HG03565 (cell line): ENCODE measurements around the gene RTN3.
"Not testable (repeated sequence)": the region's sequence is repeated elsewhere in the genome, so short reads cannot be mapped to it uniquely, and the experiment has no call there.

Experiments
- ATAC-seq: cut with Tn5 transposase; IDR thresholded peaks from one replicate; pipeline ENCODE4 v1.9.1; 2021; ENCODE audit warnings: mild to moderate bottlenecking, moderate library complexity; ENCODE audit not compliant: unreplicated experiment

The RTN3 gene

DNA sequence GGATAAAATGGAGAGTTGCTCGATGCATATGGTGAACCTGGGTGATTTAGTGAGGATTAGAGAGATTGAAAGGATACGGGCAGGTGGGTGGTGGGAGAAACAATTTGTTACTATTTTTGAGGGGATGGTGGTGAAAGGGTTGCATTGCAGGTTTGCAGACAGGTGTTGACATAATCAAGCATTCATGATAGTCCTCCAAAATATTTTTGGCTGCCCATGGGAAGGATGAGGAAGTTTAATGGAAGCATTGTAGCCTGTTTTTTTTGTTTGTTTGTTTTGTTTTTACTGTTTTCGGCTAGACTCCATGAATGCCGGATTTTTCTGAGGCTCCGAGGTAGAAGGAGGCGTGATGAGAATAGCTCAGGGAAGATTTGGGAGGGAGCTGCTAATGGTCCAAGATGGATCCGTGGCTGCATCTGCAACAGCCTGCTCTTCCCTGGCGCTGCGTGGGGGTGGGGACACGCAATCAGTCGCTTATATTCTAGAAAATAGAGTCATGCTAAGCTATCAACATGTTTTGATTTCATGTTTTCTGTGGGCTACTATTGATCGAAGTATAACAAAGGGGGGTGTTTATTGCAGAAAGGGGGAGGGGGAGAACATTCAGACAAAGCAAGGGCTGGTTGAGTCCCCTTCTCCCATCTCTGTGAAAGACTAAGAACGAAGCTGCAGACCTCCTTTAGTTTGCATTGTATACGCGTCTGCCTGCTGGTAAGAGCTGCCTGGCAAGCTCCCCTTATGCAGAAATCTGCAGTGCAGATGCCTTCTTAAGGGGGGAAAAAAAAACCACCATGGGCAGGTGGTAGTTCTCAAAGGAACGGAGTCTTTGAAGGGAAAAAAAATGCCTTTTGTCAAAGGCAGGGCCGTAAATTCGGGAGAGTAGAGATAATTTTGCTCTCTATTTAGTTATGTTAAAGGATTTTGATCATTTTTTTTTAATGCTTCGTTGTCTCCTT is 1.0 kb downstream of the RTN3 start:
- ATAC-seq = no peak

DNA sequence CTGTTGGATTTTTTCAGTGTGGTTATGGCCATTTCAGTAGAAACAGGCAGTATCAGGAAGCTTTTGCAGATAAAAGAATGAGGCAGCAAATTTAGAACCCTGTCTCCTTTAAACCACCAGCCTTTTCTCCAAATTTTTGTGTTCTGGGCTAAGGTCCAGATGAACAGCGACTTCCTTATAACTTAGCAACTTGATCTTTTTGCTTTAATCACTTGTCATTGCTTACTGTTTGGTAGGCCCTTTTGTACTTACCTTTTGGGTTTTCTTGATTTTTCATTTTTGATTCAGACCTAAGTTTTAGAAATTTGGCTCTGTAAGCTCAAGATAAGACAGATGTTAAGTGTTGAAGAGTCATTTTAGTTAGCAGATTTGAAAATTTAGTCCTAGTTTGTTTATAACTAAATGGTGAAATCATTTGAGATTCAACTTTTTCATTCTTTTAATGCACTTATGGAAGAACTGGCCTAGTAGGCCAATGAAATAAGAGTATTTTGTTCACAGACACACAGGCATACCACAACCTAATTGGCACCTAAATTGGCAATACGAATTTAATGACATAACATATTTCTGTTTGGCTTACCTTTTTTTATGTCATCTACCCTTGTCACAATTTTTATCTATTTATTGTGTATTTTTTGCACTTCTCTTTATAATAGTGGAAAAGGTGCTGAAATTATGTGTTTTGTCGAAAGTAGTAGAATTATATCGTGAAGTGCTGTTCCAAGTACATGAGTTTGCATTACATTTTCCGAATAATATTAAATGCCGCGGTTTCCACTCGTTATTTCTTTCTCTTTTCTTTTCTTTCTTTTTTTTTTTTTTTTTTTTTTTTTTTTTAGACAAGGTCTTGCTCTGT is 2.1 kb downstream of the RTN3 start:
- ATAC-seq = no peak

- not testable (repeated sequence) for ATAC-seq
These were observed 3.9 kb downstream of the RTN3 start for GRCh38 chr11:63685158-63685721.

DNA sequence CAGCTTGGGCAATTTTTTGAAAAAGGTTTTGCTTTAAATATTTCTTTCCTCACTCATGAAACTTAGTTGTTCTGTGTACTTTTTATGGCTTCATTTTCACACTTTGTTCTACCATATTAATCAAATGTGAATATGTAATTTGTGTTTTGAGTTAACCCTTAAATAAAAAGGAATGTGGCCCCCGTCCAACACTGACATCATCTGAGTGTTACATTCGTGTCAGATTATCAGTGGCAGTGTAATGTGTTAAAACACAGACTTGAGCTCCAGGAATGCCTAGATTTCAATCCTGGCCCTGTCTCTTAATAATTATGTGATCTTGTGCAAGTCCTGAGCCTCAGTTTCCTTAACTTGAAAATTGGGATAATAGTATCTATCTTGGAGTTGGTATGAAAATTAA is 5.6 kb downstream of the RTN3 start:
- no peak for ATAC-seq

GRCh38 chr11:63687845-63688244 is 6.5 kb downstream of the RTN3 start:
- no peak for ATAC-seq

DNA sequence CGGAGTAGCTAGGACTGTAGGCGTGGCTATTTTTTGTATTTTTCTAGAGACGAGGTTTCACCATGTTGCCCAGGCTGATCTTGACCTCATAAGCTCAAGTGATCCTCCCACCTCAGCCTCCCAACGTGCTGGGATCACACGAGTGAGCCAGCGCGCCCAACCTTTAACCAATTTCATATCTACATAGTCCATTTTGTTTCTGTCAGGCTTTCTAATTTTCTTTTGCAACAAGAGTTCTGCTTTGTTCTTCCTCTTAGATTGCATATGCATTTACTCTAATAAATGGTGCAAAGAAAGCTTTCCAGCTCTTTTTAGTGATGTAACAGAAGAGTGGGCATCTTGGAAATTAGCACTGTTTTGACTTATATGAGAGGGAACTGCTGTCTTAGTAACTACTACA is 13.3 kb downstream of the RTN3 start:
- no peak for ATAC-seq

DNA sequence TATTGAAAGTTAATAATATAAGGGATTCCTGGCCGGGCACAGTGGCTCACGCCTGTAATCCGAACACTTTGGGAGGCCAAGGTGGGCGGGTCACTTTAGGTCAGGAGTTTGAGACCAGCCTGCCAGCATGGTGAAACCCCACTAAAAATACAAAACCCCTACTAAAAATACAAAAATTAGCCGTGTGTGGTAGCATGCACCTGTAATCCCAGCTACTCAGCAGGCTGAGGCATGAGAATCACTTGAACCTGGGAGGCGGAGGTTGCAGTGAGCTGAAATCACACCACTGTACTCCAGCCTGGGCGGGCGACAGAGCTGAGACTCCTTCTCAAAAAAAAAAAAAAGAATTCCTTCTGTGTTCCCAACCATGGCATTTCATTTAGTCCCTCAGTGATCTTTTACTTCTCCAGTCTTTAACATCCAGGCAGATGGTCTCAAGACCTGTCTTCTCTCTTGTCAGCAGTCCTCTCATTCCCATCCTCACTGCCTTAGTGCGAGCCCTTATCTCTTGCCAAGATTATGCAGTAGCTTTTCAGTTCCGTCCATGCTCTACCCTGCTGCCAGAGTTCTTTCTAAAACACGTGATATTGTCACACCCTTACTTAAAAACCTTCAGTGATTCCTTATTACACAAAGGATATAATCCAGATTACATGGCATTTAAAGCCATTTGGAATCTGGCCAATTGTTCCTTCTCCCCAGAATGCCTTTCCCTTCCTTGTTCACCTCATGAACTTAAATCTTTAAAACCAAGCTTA is 17.9 kb downstream of the RTN3 start:
- ATAC-seq = no peak

DNA sequence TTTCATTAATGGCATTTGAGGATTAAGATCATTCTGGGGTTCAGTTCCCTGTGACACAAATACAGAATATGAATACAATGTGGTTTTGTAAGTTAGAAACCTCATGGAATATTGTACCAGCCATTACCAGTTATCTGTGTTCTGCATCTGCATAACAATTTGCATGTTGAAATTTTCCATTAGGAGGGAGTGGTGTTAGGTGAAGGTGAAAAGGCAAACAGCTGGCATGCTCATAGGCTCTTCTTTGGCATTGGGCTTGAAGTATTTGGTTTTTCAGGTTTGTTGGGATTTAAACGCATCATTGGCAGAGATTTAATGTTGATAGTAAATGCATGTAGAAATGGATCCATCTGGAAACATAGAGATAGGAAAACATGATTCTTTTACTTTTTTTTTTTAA is 18.6 kb downstream of the RTN3 start:
- ATAC-seq = no peak

- ATAC-seq = no peak
These were observed 24.2 kb downstream of the RTN3 start for GRCh38 chr11:63705526-63705925.

DNA sequence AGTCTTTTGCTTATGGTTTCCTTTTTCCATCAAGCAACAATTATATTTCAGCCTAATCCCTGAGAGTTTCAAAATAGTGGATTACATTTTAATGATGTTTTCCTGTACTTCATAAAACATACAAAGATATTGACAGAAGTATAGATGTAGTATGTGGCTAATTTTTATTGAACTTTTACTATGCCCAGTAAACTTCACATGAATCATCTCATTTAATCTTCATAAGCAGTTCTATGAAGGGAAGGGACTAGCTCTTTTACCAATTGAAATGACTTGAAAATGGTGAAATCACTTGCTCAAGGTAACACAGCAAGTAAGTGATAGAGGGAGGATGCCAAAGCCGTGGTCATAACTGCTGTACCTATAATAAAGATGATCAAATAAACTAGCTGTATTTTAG is 27.5 kb downstream of the RTN3 start:
- no peak for ATAC-seq

GRCh38 chr11:63709336-63709884 is 28.1 kb downstream of the RTN3 start:
- ATAC-seq = no peak

DNA sequence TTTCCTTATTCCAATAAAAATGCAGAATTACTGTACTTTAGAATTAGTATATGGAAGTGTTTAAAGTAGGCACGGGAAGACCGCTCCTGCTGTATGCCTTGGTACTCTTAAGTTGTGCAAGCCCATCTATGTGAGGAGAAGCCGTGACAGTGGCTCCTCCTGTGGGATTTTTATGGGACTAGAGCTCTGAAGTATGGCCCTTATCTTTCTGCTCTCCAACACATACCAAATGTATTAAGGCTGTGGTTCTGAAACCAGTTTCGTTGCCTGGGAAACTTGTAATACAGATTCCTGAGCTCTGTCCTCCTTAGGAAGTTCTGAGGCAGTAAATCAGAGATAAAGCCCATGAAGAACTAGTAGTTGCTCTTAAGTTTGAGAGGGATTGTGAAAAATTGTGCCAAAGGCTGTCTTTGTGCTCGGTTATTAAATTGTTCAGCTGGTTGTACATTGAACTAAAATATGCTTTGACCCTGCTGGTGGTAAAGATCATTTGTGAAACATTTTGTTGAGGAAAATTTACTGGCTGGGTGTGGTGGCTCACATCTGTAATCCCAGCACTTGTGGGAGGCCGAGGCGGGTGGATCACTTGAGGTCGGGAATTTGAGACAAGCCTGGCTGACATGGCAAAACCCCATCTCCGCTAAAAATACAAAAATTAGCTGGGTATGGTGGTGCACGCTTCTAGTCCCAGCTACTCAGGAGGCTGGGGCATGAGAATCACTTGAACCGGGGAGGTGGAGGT is 29.3 kb downstream of the RTN3 start:
- ATAC-seq = no peak

DNA sequence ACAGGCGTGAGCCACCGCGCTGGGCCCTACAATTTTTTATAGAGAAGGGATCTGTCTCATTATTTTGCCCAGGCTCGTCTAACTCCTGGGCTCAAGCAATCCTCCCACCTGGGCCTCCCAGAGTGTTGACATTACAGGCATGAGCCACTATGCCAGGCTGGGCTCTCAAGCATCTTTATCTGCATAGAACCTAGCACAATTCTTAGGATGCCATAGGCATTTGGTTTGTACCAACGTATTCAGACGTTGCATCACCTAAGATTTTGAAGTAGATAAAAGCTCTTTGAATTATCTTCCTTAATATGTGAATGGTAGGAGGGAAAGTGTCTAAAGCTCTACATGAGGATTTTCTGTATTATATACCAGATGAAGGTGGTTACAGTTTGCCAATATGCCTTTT is 30.5 kb downstream of the RTN3 start:
- ATAC-seq = no peak

- ATAC-seq = no peak
These were observed 32.5 kb downstream of the RTN3 start for GRCh38 chr11:63713766-63714165.

- ATAC-seq = no peak
These were observed 34.7 kb downstream of the RTN3 start for GRCh38 chr11:63716046-63716445.

- no peak for ATAC-seq
These were observed 37.7 kb downstream of the RTN3 start for GRCh38 chr11:63719001-63719400.

DNA sequence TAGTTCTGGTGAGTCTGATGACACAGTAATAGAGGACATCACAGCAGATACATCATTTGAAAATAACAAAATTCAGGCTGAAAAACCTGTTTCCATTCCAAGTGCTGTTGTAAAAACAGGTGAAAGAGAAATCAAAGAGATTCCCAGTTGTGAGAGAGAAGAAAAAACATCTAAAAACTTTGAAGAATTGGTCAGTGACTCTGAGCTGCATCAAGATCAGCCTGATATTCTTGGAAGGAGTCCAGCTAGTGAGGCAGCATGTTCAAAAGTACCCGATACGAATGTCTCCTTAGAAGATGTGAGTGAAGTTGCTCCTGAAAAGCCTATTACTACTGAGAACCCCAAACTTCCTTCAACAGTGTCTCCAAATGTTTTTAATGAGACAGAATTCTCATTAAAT is 38.7 kb downstream of the RTN3 start:
- no peak for ATAC-seq

- ATAC-seq = no peak
These were observed 39.3 kb downstream of the RTN3 start for GRCh38 chr11:63720611-63721010.

- no peak for ATAC-seq
These were observed 48.0 kb downstream of the RTN3 start for GRCh38 chr11:63729326-63729725.

GRCh38 chr11:63736864-63737263 is 55.6 kb downstream of the RTN3 start:
- no peak for ATAC-seq
